Stomach (tissue), 4 donors: ENCODE measurements around the gene PDXDC1.
"Not testable (repeated sequence)": the region's sequence is repeated elsewhere in the genome, so short reads cannot be mapped to it uniquely, and the experiment has no call there.

Experiments used
- POLR2A ChIP-seq, 4 donors: fragments of 450-650 bp; IDR thresholded peaks; one replicate each; pipeline ENCODE4 v1.6.1; 2016; ENCODE audit warnings: antibody characterized with exemption in 4 of 4, control low read depth in 2 of 4, mild to moderate bottlenecking in 1 of 4, moderate library complexity in 1 of 4
- TF ChIP-seq, protein P1 (sequence below), 7 experiments: fragments of 450-650 bp in 4 of 7; fragments of 200-600 bp in 3 of 7; sonication (generic) in 3 of 7; IDR thresholded peaks; one replicate each; pipeline ENCODE4 v1.5.1; 2016 to 2019; ENCODE audit warnings: antibody characterized with exemption in 7 of 7, control low read depth in 2 of 7, mild to moderate bottlenecking in 1 of 7

DNA sequence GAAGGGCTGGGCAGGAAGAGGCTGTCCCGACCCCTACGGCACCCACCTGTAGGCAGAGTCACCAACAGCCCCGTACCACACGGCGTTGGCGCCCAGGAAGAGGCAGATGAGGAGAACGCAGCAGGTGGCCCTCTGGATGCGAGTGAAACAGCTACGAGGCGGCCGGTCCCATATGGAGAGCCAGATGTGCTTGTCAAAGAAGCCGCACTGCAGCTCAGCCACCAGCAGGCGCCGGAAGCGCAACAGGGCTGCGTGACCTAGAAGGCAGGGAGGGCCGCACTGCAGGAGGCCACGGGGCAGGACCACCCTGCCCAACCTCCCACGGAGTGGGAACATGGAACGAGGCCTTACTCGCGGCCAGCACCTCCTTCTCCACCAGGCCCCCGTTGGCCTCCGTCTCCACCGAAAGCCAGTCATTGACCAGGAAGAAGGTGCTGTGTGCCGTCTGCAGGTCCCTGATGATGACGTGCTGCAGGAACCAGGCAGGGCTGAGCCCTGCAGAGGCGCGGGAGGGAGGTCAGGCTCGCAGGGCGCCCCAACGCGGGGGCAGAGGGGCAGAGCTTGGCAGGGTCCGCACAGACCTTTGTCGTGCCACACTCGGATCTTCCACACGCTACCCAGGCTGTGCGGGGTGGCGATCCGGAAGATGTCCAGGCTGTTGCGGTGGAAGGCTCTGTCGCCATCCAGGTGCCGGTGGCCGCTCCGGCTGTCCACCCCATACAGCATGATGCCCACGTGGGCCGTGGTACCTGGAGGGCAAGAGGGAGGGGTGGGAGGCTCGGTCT, 153.0 kb downstream of the PDXDC1 start:
- not testable (repeated sequence) for TF ChIP-seq POLR2A (IDR thresholded peaks at IDR 0.05)
- TF ChIP-seq, protein P1, sequence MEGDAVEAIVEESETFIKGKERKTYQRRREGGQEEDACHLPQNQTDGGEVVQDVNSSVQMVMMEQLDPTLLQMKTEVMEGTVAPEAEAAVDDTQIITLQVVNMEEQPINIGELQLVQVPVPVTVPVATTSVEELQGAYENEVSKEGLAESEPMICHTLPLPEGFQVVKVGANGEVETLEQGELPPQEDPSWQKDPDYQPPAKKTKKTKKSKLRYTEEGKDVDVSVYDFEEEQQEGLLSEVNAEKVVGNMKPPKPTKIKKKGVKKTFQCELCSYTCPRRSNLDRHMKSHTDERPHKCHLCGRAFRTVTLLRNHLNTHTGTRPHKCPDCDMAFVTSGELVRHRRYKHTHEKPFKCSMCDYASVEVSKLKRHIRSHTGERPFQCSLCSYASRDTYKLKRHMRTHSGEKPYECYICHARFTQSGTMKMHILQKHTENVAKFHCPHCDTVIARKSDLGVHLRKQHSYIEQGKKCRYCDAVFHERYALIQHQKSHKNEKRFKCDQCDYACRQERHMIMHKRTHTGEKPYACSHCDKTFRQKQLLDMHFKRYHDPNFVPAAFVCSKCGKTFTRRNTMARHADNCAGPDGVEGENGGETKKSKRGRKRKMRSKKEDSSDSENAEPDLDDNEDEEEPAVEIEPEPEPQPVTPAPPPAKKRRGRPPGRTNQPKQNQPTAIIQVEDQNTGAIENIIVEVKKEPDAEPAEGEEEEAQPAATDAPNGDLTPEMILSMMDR (IDR thresholded peaks at IDR 0.05): not testable (repeated sequence)
